T-helper 22 cell (primary cell): ENCODE results near the gene ARX.

Experiments used
- DNase-seq: peaks from one replicate; pipeline ENCODE4 v3.0.0-alpha.2; 2020; ENCODE audit warnings: low read depth

Gene ARX

GRCh38 chrX:25001808-25002660, 13.7 kb downstream of the ARX start:
- no peak for DNase-seq

- no peak for DNase-seq
These were observed 16.3 kb downstream of the ARX start for GRCh38 chrX:24999511-24999910.

- no peak for DNase-seq
These were observed 19.6 kb downstream of the ARX start for GRCh38 chrX:24996096-24996709.

- no peak for DNase-seq
These were observed 21.9 kb downstream of the ARX start for GRCh38 chrX:24993879-24994278.

- no peak for DNase-seq
These were observed 25.2 kb downstream of the ARX start for GRCh38 chrX:24990535-24990934.

GRCh38 chrX:24988314-24988713, 27.5 kb downstream of the ARX start:
- no peak for DNase-seq

- no peak for DNase-seq
These were observed 28.0 kb downstream of the ARX start for GRCh38 chrX:24987731-24988130.

GRCh38 chrX:24985120-24985519, 30.6 kb downstream of the ARX start:
- DNase-seq = no peak

GRCh38 chrX:24983931-24984330, 31.8 kb downstream of the ARX start:
- no peak for DNase-seq

- no peak for DNase-seq
These were observed 33.3 kb downstream of the ARX start for GRCh38 chrX:24982306-24982965.

GRCh38 chrX:24981030-24981429, 34.7 kb downstream of the ARX start:
- no peak for DNase-seq

- no peak for DNase-seq
These were observed 36.7 kb downstream of the ARX start for GRCh38 chrX:24979081-24979480.

GRCh38 chrX:24969812-24970211, 46.0 kb downstream of the ARX start:
- no peak for DNase-seq

GRCh38 chrX:24965372-24965771, 50.4 kb downstream of the ARX start:
- DNase-seq = no peak

- no peak for DNase-seq
These were observed 51.9 kb downstream of the ARX start for GRCh38 chrX:24963823-24964222.

GRCh38 chrX:24961809-24962208, 54.0 kb downstream of the ARX start:
- no peak for DNase-seq

GRCh38 chrX:24956828-24957227, 58.9 kb downstream of the ARX start:
- DNase-seq = no peak

- DNase-seq = no peak
These were observed 60.3 kb downstream of the ARX start for GRCh38 chrX:24955372-24955930.

GRCh38 chrX:24954732-24955131, 61.0 kb downstream of the ARX start:
- DNase-seq = no peak
